Endothelial cell of umbilical vein (primary cell): ENCODE data around the gene ABCA2. TPM values are rescaled to one million over a fixed set of nuclear protein-coding genes. Genes with fewer than 3 reads are reported as not detected.

ENCODE experiments used
- BruUV-seq: library from RNA; stranded (reverse); fragments of 400-500 nt; replicated peaks from 2 replicates; lab custom pipeline; 2021; lab: Mats Ljungman, UMichigan
- CTCF ChIA-PET: fragments of 300-600, 350-600 bp; sonication (Branson Sonifier 250); formaldehyde crosslinking; loops from one replicate; lab custom pipeline; 2021; ENCODE audit warnings: antibody characterized with exemption, inconsistent platforms; lab: Charles Lee
- POLR2A ChIA-PET: fragments of 300-600, 350-600 bp; sonication (Branson Sonifier 250); formaldehyde crosslinking; loops from one replicate; lab custom pipeline; 2021; ENCODE audit warnings: antibody characterized with exemption, inconsistent platforms; lab: Charles Lee
- DNase-seq: peaks from one replicate; pipeline ENCODE4 v3.0.0-alpha.2; 2011; ENCODE audit warnings: low read depth, low spot score
- FAIRE-seq: peaks from 2 replicates; lab custom pipeline; 2011; peaks lifted over from hg19 to GRCh38; lab: Jason Lieb, UNC
- H2AFZ ChIP-seq: 2 replicates; pipeline ENCODE4 v1.6.0; 2012; ENCODE audit warnings: low read depth, low read length, control low read depth, inconsistent platforms
- H3K27ac ChIP-seq: 2 replicates; pipeline ENCODE4 v1.5.1; 2011; ENCODE audit warnings: low read depth, mild to moderate bottlenecking, control low read depth, low read length, moderate library complexity; ENCODE audit not compliant: insufficient read depth
- H3K27me3 ChIP-seq, 2 experiments: 2 replicates each; pipeline versions ENCODE4 v1.6.0 to v1.6.1; 2011; ENCODE audit warnings: low read length in 2 of 2, mixed read lengths in 1 of 2; ENCODE audit not compliant: control insufficient read depth in 2 of 2, insufficient read depth in 2 of 2
- H3K36me3 ChIP-seq, 2 experiments: 2 replicates in 1 of 2; 3 replicates in 1 of 2; pipeline ENCODE4 v1.5.1; 2011; ENCODE audit warnings: low read length in 2 of 2, mild to moderate bottlenecking in 1 of 2, moderate library complexity in 1 of 2; ENCODE audit not compliant: control insufficient read depth in 2 of 2, insufficient read depth in 2 of 2; ENCODE audit errors: extremely low read depth in 1 of 2
- H3K4me1 ChIP-seq: 3 replicates; pipeline ENCODE4 v1.5.1; 2011; ENCODE audit warnings: mild to moderate bottlenecking, low read length; ENCODE audit not compliant: control insufficient read depth, insufficient read depth; ENCODE audit errors: extremely low read depth
- H3K4me2 ChIP-seq: 2 replicates; pipeline ENCODE4 v1.6.1; 2011; ENCODE audit warnings: low read length, control low read depth, mixed read lengths; ENCODE audit not compliant: insufficient read depth
- H3K4me3 ChIP-seq, 3 experiments: fragments of 200-600 bp in 1 of 3; sonication (generic), shearing (Covaris generic) in 1 of 3; replicated peaks in 1 of 3; 2 replicates each; pipeline ENCODE4 v1.5.1; 2011 to 2016; ENCODE audit warnings: control low read depth in 3 of 3, low read length in 3 of 3, mild to moderate bottlenecking in 2 of 3, inconsistent platforms in 1 of 3, low read depth in 1 of 3, moderate library complexity in 1 of 3; ENCODE audit not compliant: insufficient read depth in 1 of 3
- H3K79me2 ChIP-seq: 2 replicates; pipeline ENCODE4 v1.6.0; 2012; ENCODE audit warnings: low read length, inconsistent platforms; ENCODE audit not compliant: control insufficient read depth, insufficient read depth
- H3K9ac ChIP-seq: replicated peaks from 2 replicates; pipeline ENCODE3; 2011; ENCODE audit warnings: low read length, control low read depth; ENCODE audit not compliant: insufficient read depth; ENCODE audit errors: extremely low read depth
- H3K9me1 ChIP-seq: replicated peaks from 3 replicates; pipeline ENCODE4 v1.6.0; 2011; ENCODE audit warnings: mild to moderate bottlenecking, low read length; ENCODE audit not compliant: control insufficient read depth, insufficient read depth; ENCODE audit errors: extremely low read depth
- H3K9me3 ChIP-seq: replicated peaks from 2 replicates; pipeline ENCODE4 v1.5.1; 2012; ENCODE audit warnings: low read length, inconsistent platforms; ENCODE audit not compliant: control insufficient read depth, insufficient read depth
- H4K20me1 ChIP-seq: replicated peaks from 2 replicates; pipeline ENCODE3; 2011; ENCODE audit warnings: mild to moderate bottlenecking, low read length; ENCODE audit not compliant: control insufficient read depth, insufficient read depth; ENCODE audit errors: extremely low read depth
- EZH2 ChIP-seq: IDR thresholded peaks from 2 replicates; pipeline ENCODE4 v1.6.1; 2012; ENCODE audit warnings: borderline replicate concordance, low read depth, mild to moderate bottlenecking, moderate library complexity, low read length, inconsistent platforms; ENCODE audit not compliant: severe bottlenecking
- FOS ChIP-seq: IDR thresholded peaks from 2 replicates; pipeline ENCODE4 v1.6.1; 2011; ENCODE audit warnings: mild to moderate bottlenecking, low read length, moderate library complexity, borderline replicate concordance; ENCODE audit not compliant: insufficient read depth
- GATA2 ChIP-seq: IDR thresholded peaks from 2 replicates; pipeline ENCODE4 v1.7.0; 2011; ENCODE audit warnings: low read depth, mild to moderate bottlenecking, moderate library complexity, mixed read lengths, low read length; ENCODE audit not compliant: insufficient read length, insufficient read depth
- JUN ChIP-seq: IDR thresholded peaks from 2 replicates; pipeline ENCODE4 v1.6.1; 2011; ENCODE audit warnings: borderline replicate concordance, low read depth; ENCODE audit not compliant: insufficient read length, insufficient read depth
- MAX ChIP-seq: IDR thresholded peaks from 2 replicates; pipeline ENCODE4 v1.6.1; 2011; ENCODE audit not compliant: insufficient read depth, insufficient read length
- MYC ChIP-seq: IDR thresholded peaks from one replicate; pipeline ENCODE4 v1.6.1; 2011; ENCODE audit warnings: mild to moderate bottlenecking, low read depth, low read length
- POLR2A ChIP-seq: IDR thresholded peaks from 2 replicates; pipeline ENCODE4 v1.6.1; 2012; ENCODE audit warnings: low read depth, mild to moderate bottlenecking, control low read depth, low read length
- POLR2AphosphoS5 ChIP-seq: IDR thresholded peaks from 2 replicates; pipeline ENCODE4 v1.6.1; 2012; ENCODE audit warnings: low read depth, mild to moderate bottlenecking, control low read depth, low read length, moderate library complexity; ENCODE audit not compliant: insufficient read depth
- dilution Hi-C: fragments of 300-500 bp; cut with MboI; formaldehyde crosslinking; loops from one replicate; pipeline ENCODE4 v1.15.0; 2019; ENCODE audit warnings: low sequenced_read_pairs; ENCODE audit not compliant: extremely low pct_ligation_motif_present
- intact Hi-C: fragments of 100-400 bp; cut with micrococcal nuclease; formaldehyde crosslinking; loops from one replicate; pipeline ENCODE4 v1.10.0; 2022
- polyA plus RNA-seq, 4 experiments: library from polyadenylated mRNA; depleted of rRNA in 3 of 4; stranded (reverse) in 3 of 4; unstranded in 1 of 4; fragments of >200 nt; gene quantifications; 2 replicates each; pipeline versions ENCODE4 v1.2.1 to v1.2.3, GENCODE V29; 2011 to 2012; ENCODE audit warnings: missing spikeins in 1 of 4
- total RNA-seq: library from RNA; stranded (reverse); gene quantifications from 2 replicates; pipeline ENCODE4 v1.2.3, GENCODE V29; 2021
- TF ChIP-seq, protein P1 (sequence below), 2 donors: IDR thresholded peaks; 1 replicate in 1 of 2; 2 replicates in 1 of 2; pipeline ENCODE4 v1.5.1; 2011; ENCODE audit warnings: low read length in 2 of 2, mild to moderate bottlenecking in 2 of 2, moderate library complexity in 2 of 2, control low read depth in 1 of 2, inconsistent platforms in 1 of 2, low read depth in 1 of 2; ENCODE audit not compliant: insufficient read depth in 1 of 2; ENCODE audit errors: extremely low read depth in 1 of 2

Gene ABCA2
- total and polyA plus RNA-seq, 2 donors (not counting 3 experiments of a cell fraction or from before 2014, with no cell fraction given) = 20.0 to 29.1 TPM

GRCh38 chr9:136978073-136978864 is 49.8 kb downstream of the ABCA2 start:
- ChIA-PET CTCF (interaction anchor here (0.7 to 1.4 kb wide), 6 partner anchors 16 to 57 kb away, joined by 3 to 10 read pairs (median 4); no protein-coding TSS in a partner anchor), POLR2A (interaction anchor here (0.6 to 1.0 kb wide), 3 partner anchors 14 to 152 kb away, joined by 3 to 7 read pairs (median 3); partner anchors contain the start of gene PAXX)
- DNase-seq (peak; percentile 39), FAIRE-seq (peak; percentile 54)
- H3K9ac ChIP-seq = no peak overlapping the region
- BruUV-seq = no TSS peak
- H3K27me3 ChIP-seq = no peaks in the 10 kb centered on the region
- no peaks in the 10 kb centered on the region for H3K79me2 ChIP-seq
- TF ChIP-seq EZH2 = no peak
- no peak for TF ChIP-seq MYC
- no peak for TF ChIP-seq FOS
- no peak for TF ChIP-seq JUN
- TF ChIP-seq, protein P1, sequence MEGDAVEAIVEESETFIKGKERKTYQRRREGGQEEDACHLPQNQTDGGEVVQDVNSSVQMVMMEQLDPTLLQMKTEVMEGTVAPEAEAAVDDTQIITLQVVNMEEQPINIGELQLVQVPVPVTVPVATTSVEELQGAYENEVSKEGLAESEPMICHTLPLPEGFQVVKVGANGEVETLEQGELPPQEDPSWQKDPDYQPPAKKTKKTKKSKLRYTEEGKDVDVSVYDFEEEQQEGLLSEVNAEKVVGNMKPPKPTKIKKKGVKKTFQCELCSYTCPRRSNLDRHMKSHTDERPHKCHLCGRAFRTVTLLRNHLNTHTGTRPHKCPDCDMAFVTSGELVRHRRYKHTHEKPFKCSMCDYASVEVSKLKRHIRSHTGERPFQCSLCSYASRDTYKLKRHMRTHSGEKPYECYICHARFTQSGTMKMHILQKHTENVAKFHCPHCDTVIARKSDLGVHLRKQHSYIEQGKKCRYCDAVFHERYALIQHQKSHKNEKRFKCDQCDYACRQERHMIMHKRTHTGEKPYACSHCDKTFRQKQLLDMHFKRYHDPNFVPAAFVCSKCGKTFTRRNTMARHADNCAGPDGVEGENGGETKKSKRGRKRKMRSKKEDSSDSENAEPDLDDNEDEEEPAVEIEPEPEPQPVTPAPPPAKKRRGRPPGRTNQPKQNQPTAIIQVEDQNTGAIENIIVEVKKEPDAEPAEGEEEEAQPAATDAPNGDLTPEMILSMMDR (IDR thresholded peaks at IDR 0.05; ENCODE audit: extremely low read depth in 1 of 2, insufficient read depth in 1 of 2, low read depth in 1 of 2, low read length in 2 of 2) = no peak
- TF ChIP-seq MAX = no peak
- TF ChIP-seq POLR2AphosphoS5 = no peak
- no peak for TF ChIP-seq POLR2A
- no peak for TF ChIP-seq GATA2
- H3K9me3 ChIP-seq = no peaks in the 10 kb centered on the region
- H3K9me1 ChIP-seq = no peaks in the 10 kb centered on the region
- peak overlapping the region; percentile 18 for H3K4me2 ChIP-seq
- peaks cover 4% of the 10 kb centered on the region for H3K4me1 ChIP-seq
- H3K36me3 ChIP-seq = no peaks in the 10 kb centered on the region
- dilution Hi-C loops (no loop called here), intact Hi-C loops (loop anchor here (1.0 to 2.0 kb wide), 3 partner anchors 14 to 51 kb away; partner anchors contain the start of genes ABCA2 and PAXX)
- peak overlapping the region; percentile 81 for H2AFZ ChIP-seq
- peak overlapping the region in 1 of 3 experiments; percentile 32 for H3K4me3 ChIP-seq
- no peaks in the 10 kb centered on the region for H4K20me1 ChIP-seq
- no peak overlapping the region for H3K27ac ChIP-seq
